RWPE1 (cell line): Measurements from ENCODE around the gene EIF1B.

ENCODE experiments used
- CTCF ChIA-PET: fragments of 350-600 bp; sonication (Branson Sonifier 250); formaldehyde crosslinking; extraction: SDS; loops from one replicate; lab custom pipeline; 2021; lab: Yijun Ruan, JAX
- POLR2A ChIA-PET: fragments of 400-600 bp; formaldehyde crosslinking; extraction: SDS; loops from one replicate; lab custom pipeline; 2020; ENCODE audit warnings: antibody characterized with exemption; ENCODE audit not compliant: low non-redundant PET; lab: Yijun Ruan, JAX
- DNase-seq: peaks from one replicate; pipeline ENCODE4 v3.0.0; 2012; ENCODE audit warnings: low spot score
- H3K27ac ChIP-seq: fragments of 450-650 bp; 2 replicates; pipeline ENCODE4 v1.5.1; 2017
- TF ChIP-seq, protein P1 (sequence below): fragments of 450-650 bp; conservative IDR thresholded peaks from 2 replicates; pipeline ENCODE4 v1.5.1; 2017; ENCODE audit warnings: low read depth, mild to moderate bottlenecking

Gene EIF1B

DNA sequence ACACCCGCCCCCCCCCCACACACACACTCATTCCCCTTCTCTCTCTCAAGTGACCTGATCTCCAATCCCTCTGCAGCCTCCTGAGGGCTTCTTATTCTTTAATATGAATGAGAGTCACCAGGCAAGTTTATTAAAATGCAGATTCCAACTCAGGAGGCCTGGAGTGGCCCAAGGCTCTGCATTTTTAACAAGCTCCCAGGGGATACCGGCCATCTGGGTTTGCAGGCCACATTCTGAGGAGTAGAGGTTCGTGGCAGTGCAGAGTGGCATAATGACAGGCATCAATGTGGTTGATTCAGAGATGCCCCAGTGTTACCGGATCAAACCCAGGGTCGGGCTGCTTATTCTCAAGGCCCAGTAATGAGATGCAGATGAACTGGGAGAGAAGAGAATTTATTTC lies 18.9 kb downstream of the EIF1B start:
- POLR2A ChIA-PET: no interaction called here
- DNase-seq: no peak
- CTCF ChIA-PET: interaction anchor here (0.6 to 0.8 kb wide), 4 partner anchors 11 to 247 kb away, joined by 3 to 5 read pairs (median 3); no protein-coding TSS in a partner anchor
- H3K27ac ChIP-seq: no peak overlapping the region
- TF ChIP-seq, protein P1, sequence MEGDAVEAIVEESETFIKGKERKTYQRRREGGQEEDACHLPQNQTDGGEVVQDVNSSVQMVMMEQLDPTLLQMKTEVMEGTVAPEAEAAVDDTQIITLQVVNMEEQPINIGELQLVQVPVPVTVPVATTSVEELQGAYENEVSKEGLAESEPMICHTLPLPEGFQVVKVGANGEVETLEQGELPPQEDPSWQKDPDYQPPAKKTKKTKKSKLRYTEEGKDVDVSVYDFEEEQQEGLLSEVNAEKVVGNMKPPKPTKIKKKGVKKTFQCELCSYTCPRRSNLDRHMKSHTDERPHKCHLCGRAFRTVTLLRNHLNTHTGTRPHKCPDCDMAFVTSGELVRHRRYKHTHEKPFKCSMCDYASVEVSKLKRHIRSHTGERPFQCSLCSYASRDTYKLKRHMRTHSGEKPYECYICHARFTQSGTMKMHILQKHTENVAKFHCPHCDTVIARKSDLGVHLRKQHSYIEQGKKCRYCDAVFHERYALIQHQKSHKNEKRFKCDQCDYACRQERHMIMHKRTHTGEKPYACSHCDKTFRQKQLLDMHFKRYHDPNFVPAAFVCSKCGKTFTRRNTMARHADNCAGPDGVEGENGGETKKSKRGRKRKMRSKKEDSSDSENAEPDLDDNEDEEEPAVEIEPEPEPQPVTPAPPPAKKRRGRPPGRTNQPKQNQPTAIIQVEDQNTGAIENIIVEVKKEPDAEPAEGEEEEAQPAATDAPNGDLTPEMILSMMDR: no peak

DNA sequence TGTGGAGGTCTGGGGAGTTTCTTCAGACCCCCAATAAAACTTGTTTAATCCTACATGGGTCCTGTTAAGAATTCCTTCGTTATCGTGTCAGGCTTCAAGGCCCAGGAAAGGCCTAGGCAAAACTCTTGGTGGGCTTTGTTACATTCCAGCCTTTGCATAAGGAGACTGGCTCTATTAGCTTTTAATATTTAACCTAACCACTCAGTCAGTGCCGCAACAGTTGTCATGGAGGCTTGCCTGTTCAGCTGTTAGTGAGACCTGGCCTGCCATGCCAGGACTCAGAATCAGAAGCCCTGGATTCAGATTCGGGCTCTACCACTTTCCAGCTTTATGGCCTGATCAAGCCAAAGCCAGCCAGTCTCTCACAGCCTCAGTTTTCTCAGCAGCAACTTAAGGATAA lies 19.6 kb downstream of the EIF1B start:
- no peak overlapping the region for H3K27ac ChIP-seq
- no peak for DNase-seq
- TF ChIP-seq, protein P1: no peak
- CTCF ChIA-PET: no interaction called here
- POLR2A ChIA-PET: no interaction called here

DNA sequence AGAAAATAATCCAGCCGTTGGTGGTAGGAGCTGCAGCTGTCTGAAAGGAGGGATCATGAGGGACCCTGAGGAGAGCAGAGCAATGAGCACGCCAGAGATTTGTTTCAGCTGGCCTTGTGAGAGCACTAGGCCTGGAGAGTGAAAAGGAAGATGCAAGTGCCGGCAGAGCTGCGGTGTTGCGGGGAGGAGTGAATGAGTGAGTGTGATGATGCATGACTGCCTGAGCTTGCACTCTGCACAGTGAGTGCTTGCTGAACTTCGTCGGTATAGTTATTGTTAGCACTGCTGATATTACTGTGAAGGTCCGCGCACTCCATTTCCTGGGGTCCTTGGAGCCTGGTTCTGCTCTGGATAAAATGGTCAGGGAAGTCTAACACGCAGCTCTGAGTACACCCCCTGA lies 23.2 kb downstream of the EIF1B start:
- TF ChIP-seq, protein P1: no peak
- H3K27ac ChIP-seq: no peak overlapping the region
- POLR2A ChIA-PET: no interaction called here
- CTCF ChIA-PET: interaction anchor here (0.6 kb wide), 1 partner anchor 1124 kb away, joined by 3 read pairs; no protein-coding TSS in a partner anchor
- no peak for DNase-seq

DNA sequence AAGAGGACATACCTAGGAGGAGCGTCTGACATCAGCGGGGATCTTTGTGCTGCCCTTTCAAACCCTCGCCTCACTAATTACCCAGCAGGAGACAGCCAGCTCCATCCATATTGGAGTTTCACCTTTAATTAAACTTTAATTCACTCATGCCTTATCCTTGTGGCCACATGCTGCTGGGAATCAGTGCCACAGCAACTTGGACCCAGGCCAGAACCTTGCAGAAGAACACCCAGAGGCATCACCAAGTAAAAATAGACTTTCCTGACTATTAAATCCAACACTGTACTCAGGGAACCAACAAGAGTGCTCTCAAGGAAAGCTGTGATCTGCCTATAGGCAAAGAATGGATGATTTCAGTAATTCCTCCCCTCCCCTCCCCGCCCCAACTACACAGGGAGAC lies 23.9 kb downstream of the EIF1B start:
- POLR2A ChIA-PET: no interaction called here
- no peak for DNase-seq

DNA sequence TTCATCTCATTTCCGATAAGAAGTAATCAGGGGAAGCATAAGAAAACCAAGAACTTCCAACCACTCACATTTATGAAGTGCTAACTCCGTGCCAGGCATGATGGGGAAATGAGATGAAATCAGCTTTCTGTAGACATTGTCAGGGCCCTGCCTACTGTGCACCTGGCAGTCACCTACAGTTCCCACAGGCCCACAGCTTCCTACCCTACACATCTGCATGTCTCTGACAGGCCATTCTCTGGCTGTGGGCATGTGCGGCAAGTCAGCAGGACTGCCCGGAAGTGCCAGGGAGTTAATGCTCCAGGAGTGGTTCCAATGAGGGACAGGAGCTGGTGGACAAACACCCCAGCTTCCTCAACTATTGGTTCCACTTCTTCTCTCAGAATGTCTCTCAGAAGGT lies 24.3 kb downstream of the EIF1B start:
- TF ChIP-seq, protein P1: no peak
- no peak overlapping the region for H3K27ac ChIP-seq
- CTCF ChIA-PET: no interaction called here
- DNase-seq: no peak
- POLR2A ChIA-PET: no interaction called here

More for the DNA sequence above, 23.9 kb downstream of the EIF1B start:
- TF ChIP-seq, protein P1: no peak
- no peak overlapping the region for H3K27ac ChIP-seq
- CTCF ChIA-PET: interaction anchor here (0.6 kb wide), 1 partner anchor 1124 kb away, joined by 3 read pairs; no protein-coding TSS in a partner anchor

DNA sequence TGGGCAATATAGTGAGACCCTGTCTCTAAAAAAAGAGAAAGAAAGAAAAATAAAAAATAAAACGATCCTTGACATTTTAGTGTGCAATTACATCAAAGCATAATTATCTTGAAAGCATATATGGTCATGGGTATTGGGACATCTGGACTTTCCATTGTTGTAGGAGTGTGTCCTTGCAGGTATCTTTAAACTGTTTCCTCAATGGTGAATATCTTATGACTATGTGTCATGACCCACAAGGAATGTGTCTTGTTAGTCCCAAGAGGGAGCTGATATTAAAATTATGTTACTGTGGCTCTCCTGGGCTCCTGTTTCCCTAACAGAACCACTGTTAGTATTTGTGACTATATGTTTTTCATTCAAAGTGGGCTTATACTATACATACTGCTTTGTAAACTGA lies 26.6 kb downstream of the EIF1B start:
- POLR2A ChIA-PET: no interaction called here

More for the DNA sequence above, 26.6 kb downstream of the EIF1B start:
- TF ChIP-seq, protein P1: no peak
- CTCF ChIA-PET: no interaction called here
- no peak for DNase-seq
- no peak overlapping the region for H3K27ac ChIP-seq
